ENCODE data around the gene ABCA7. TPM values are rescaled to one million over a fixed set of nuclear protein-coding genes. Genes with fewer than 3 reads are reported as not detected.
A peak's percentile ranks its signal among the peaks of the same experiment; 100 is the strongest.

ABCA7 gene
- total and polyA plus RNA-seq, 2 of the 13 experiments (the other 11 are each of a cell fraction or from before 2014, with no cell fraction given), result 4.4 to 32.4 TPM

DNA sequence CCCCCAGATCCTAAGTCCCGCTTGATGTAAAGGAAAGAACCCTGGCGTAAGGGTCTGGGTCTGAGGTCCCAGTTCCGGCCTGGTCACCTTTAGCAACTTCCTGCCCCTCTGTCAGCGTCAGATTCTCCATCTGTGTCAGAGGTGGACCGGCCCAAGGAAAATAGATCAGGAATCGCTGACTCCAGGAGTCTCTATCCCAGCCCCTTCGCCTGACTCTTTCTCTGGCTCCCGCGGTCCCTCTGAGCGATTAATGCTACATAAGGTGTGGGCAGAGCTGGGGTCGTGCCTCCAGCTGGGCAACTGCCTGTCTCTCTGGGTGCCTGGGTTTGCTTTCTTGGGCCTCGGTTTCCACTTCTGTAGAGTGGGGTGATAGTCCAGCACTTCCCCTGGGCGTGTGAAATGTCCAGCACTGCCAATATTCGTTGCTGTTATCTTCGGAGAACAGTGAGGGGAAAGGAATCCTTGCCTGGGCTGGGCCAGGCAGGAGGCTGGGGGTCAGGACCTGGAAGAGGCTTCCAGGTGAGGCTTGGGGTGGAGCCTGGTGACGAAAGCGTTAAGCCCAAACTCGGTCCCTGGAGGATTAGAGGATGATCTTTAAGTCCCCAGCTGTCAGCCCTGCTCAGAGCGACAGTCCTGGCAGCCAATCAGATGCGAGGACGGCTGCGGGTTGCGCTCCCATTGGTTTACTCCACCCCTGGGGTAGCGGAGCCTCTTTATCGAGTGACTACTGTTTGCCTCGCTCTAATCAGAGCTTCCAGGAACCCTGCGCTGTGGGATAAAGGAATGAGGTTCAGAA, 767 bp downstream of the ABCA7 start (continued):
- TF ChIP-seq RFXAP (CRISPR knock-in tag; IDR thresholded peaks at IDR 0.05; ENCODE audit: borderline replicate concordance) (peak; percentile 36; the same call in 1 of the 2 replicates), MTA1 (CRISPR knock-in tag; IDR thresholded peaks at IDR 0.05; ENCODE audit: borderline replicate concordance) (no peak; the same call in 1 of the 2 replicates), NFE2L2 (IDR thresholded peaks at IDR 0.05; ENCODE audit: low read length) (no peak), MXD4 (CRISPR knock-in tag; IDR thresholded peaks at IDR 0.05) (no peak), LCORL (IDR thresholded peaks at IDR 0.05) (no peak), LCORL (CRISPR knock-in tag; IDR thresholded peaks at IDR 0.05) (no peak), FOXA3 (CRISPR knock-in tag; IDR thresholded peaks at IDR 0.05) (no peak), ZFP36L2 (CRISPR knock-in tag; IDR thresholded peaks at IDR 0.05) (no peak), ASH2L (IDR thresholded peaks at IDR 0.05; ENCODE audit: insufficient read length, low read depth, low read length) (peak; percentile 30), CHCHD3 (CRISPR knock-in tag; IDR thresholded peaks at IDR 0.05) (0 out of 2 replicates have a peak, but pooled peaks have one; percentile 25), ZMYM3 (CRISPR knock-in tag; IDR thresholded peaks at IDR 0.05) (peak; percentile 67; the same call in 1 of the 2 replicates), PHF8 (CRISPR knock-in tag; IDR thresholded peaks at IDR 0.05) (no peak; the same call in 1 of the 2 replicates), STAT5B (CRISPR knock-in tag; IDR thresholded peaks at IDR 0.05) (no peak), ZNF552 (CRISPR knock-in tag; IDR thresholded peaks at IDR 0.05; ENCODE audit: borderline replicate concordance) (no peak), PHF21A (CRISPR knock-in tag; IDR thresholded peaks at IDR 0.05) (peak; percentile 58; the same call in 1 of the 2 replicates), ZNF619 (CRISPR knock-in tag; IDR thresholded peaks at IDR 0.05) (no peak), MEIS1 (CRISPR knock-in tag; IDR thresholded peaks at IDR 0.05; ENCODE audit: borderline replicate concordance) (peak; percentile 67; the same call in 1 of the 2 replicates)
- TF ChIP-seq, protein P1, sequence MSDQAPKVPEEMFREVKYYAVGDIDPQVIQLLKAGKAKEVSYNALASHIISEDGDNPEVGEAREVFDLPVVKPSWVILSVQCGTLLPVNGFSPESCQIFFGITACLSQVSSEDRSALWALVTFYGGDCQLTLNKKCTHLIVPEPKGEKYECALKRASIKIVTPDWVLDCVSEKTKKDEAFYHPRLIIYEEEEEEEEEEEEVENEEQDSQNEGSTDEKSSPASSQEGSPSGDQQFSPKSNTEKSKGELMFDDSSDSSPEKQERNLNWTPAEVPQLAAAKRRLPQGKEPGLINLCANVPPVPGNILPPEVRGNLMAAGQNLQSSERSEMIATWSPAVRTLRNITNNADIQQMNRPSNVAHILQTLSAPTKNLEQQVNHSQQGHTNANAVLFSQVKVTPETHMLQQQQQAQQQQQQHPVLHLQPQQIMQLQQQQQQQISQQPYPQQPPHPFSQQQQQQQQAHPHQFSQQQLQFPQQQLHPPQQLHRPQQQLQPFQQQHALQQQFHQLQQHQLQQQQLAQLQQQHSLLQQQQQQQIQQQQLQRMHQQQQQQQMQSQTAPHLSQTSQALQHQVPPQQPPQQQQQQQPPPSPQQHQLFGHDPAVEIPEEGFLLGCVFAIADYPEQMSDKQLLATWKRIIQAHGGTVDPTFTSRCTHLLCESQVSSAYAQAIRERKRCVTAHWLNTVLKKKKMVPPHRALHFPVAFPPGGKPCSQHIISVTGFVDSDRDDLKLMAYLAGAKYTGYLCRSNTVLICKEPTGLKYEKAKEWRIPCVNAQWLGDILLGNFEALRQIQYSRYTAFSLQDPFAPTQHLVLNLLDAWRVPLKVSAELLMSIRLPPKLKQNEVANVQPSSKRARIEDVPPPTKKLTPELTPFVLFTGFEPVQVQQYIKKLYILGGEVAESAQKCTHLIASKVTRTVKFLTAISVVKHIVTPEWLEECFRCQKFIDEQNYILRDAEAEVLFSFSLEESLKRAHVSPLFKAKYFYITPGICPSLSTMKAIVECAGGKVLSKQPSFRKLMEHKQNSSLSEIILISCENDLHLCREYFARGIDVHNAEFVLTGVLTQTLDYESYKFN (CRISPR knock-in tag; conservative IDR thresholded peaks at IDR 0.05), result 0 out of 2 replicates have a peak, but pooled peaks have one; percentile 31
- TF ChIP-seq, protein P2, sequence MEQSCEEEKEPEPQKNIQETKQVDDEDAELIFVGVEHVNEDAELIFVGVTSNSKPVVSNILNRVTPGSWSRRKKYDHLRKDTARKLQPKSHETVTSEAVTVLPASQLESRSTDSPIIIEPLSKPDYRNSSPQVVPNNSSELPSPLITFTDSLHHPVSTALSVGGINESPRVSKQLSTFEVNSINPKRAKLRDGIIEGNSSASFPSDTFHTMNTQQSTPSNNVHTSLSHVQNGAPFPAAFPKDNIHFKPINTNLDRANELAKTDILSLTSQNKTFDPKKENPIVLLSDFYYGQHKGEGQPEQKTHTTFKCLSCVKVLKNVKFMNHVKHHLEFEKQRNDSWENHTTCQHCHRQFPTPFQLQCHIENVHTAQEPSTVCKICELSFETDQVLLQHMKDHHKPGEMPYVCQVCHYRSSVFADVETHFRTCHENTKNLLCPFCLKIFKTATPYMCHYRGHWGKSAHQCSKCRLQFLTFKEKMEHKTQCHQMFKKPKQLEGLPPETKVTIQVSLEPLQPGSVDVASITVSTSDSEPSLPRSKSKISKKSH (CRISPR knock-in tag; IDR thresholded peaks at IDR 0.05; ENCODE audit: borderline replicate concordance), result no peak
- TF ChIP-seq, protein P3, sequence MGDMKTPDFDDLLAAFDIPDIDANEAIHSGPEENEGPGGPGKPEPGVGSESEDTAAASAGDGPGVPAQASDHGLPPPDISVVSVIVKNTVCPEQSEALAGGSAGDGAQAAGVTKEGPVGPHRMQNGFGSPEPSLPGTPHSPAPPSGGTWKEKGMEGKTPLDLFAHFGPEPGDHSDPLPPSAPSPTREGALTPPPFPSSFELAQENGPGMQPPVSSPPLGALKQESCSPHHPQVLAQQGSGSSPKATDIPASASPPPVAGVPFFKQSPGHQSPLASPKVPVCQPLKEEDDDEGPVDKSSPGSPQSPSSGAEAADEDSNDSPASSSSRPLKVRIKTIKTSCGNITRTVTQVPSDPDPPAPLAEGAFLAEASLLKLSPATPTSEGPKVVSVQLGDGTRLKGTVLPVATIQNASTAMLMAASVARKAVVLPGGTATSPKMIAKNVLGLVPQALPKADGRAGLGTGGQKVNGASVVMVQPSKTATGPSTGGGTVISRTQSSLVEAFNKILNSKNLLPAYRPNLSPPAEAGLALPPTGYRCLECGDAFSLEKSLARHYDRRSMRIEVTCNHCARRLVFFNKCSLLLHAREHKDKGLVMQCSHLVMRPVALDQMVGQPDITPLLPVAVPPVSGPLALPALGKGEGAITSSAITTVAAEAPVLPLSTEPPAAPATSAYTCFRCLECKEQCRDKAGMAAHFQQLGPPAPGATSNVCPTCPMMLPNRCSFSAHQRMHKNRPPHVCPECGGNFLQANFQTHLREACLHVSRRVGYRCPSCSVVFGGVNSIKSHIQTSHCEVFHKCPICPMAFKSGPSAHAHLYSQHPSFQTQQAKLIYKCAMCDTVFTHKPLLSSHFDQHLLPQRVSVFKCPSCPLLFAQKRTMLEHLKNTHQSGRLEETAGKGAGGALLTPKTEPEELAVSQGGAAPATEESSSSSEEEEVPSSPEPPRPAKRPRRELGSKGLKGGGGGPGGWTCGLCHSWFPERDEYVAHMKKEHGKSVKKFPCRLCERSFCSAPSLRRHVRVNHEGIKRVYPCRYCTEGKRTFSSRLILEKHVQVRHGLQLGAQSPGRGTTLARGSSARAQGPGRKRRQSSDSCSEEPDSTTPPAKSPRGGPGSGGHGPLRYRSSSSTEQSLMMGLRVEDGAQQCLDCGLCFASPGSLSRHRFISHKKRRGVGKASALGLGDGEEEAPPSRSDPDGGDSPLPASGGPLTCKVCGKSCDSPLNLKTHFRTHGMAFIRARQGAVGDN (CRISPR knock-in tag; IDR thresholded peaks at IDR 0.05), result no peak

All from HepG2 (cell line).